IMR-90 (cell line): ENCODE measurements around the gene WDTC1. TPM values are rescaled to one million over a fixed set of nuclear protein-coding genes. Genes with fewer than 3 reads are reported as not detected.

ENCODE experiments used
- ATAC-seq: fragments of 200-7000 bp; cut with Tn5 transposase; 2 replicates; pipeline ENCODE4 v1.9.1; 2020; ENCODE audit warnings: low read depth, mild to moderate bottlenecking, moderate library complexity
- BruUV-seq: library from RNA; stranded (reverse); fragments of 400-500 nt; replicated peaks from 2 replicates; lab custom pipeline; 2021; lab: Mats Ljungman, UMichigan
- CTCF ChIA-PET: fragments of 300-600 bp; formaldehyde crosslinking; extraction: SDS; loops from one replicate; lab custom pipeline; 2021; ENCODE audit warnings: antibody characterized with exemption; lab: Yijun Ruan, JAX
- POLR2A ChIA-PET: fragments of 300-600 bp; sonication (Branson Sonifier 250); formaldehyde crosslinking; loops from one replicate; lab custom pipeline; 2022; ENCODE audit warnings: antibody characterized with exemption; ENCODE audit not compliant: unreplicated experiment; lab: Charles Lee
- DNase-seq: peaks from one replicate; pipeline ENCODE4 v3.0.0; 2013
- H2AFZ ChIP-seq: replicated peaks from 2 replicates; pipeline ENCODE3; 2013; ENCODE audit warnings: low read length, mild to moderate bottlenecking; ENCODE audit not compliant: poor library complexity
- H2AK5ac ChIP-seq: 2 replicates; pipeline ENCODE4 v1.6.1; 2013; ENCODE audit warnings: low read depth, low read length, inconsistent platforms
- H2AK9ac ChIP-seq: replicated peaks from 2 replicates; pipeline ENCODE3; 2013; ENCODE audit warnings: mild to moderate bottlenecking, low read depth, low read length, moderate library complexity; ENCODE audit not compliant: poor library complexity
- H2BK120ac ChIP-seq: 2 replicates; pipeline ENCODE4 v1.6.1; 2013; ENCODE audit warnings: low read depth, low read length, inconsistent platforms
- H2BK15ac ChIP-seq: 3 replicates; pipeline ENCODE4 v1.6.1; 2013; ENCODE audit warnings: low read depth, low read length, inconsistent platforms
- H2BK20ac ChIP-seq: 2 replicates; pipeline ENCODE4 v1.6.1; 2013; ENCODE audit warnings: low read depth, mild to moderate bottlenecking, inconsistent platforms, low read length, moderate library complexity
- H2BK5ac ChIP-seq: 2 replicates; pipeline ENCODE4 v1.6.1; 2013; ENCODE audit warnings: mild to moderate bottlenecking, low read depth, low read length, inconsistent platforms; ENCODE audit not compliant: poor library complexity, severe bottlenecking
- H3K14ac ChIP-seq: replicated peaks from 2 replicates; pipeline ENCODE4 v1.6.1; 2013; ENCODE audit warnings: low read depth, low read length, inconsistent platforms
- H3K18ac ChIP-seq: 2 replicates; pipeline ENCODE4 v1.6.1; 2013; ENCODE audit warnings: low read depth, low read length, control low read depth
- H3K23ac ChIP-seq: 2 replicates; pipeline ENCODE4 v1.6.1; 2013; ENCODE audit warnings: low read depth, low read length, inconsistent platforms
- H3K27ac ChIP-seq: 2 replicates; pipeline ENCODE4 v1.5.1; 2013; ENCODE audit warnings: mild to moderate bottlenecking, control low read depth, low read length; ENCODE audit not compliant: insufficient read depth
- H3K27me3 ChIP-seq: 2 replicates; pipeline ENCODE4 v1.6.1; 2013; ENCODE audit warnings: low read length; ENCODE audit not compliant: control insufficient read depth, insufficient read depth
- H3K36me3 ChIP-seq: 2 replicates; pipeline ENCODE4 v1.6.1; 2013; ENCODE audit warnings: low read length, mixed read lengths; ENCODE audit not compliant: control insufficient read depth, insufficient read depth
- H3K4ac ChIP-seq: 2 replicates; pipeline ENCODE4 v1.6.1; 2013; ENCODE audit warnings: low read depth, low read length, inconsistent platforms
- H3K4me1 ChIP-seq: 2 replicates; pipeline ENCODE4 v1.6.1; 2013; ENCODE audit warnings: low read length, mixed read lengths; ENCODE audit not compliant: control insufficient read depth, insufficient read depth
- H3K4me2 ChIP-seq: 2 replicates; pipeline ENCODE4 v1.6.1; 2013; ENCODE audit warnings: low read depth, mild to moderate bottlenecking, control low read depth, low read length, moderate library complexity
- H3K4me3 ChIP-seq: 2 replicates; pipeline ENCODE4 v1.5.1; 2013; ENCODE audit warnings: low read depth, mild to moderate bottlenecking, control low read depth, low read length, moderate library complexity; ENCODE audit not compliant: insufficient read depth
- H3K56ac ChIP-seq: 2 replicates; pipeline ENCODE4 v1.6.1; 2013; ENCODE audit warnings: low read length, inconsistent platforms; ENCODE audit not compliant: insufficient read depth; ENCODE audit errors: extremely low read depth
- H3K79me1 ChIP-seq, 2 experiments: 2 replicates each; pipeline ENCODE4 v1.6.1; 2013; ENCODE audit warnings: low read length in 2 of 2, inconsistent platforms in 1 of 2, low read depth in 1 of 2
- H3K9ac ChIP-seq: 2 replicates; pipeline ENCODE4 v1.6.1; 2013; ENCODE audit warnings: low read depth, low read length, control low read depth
- H3K9me1 ChIP-seq: 2 replicates; pipeline ENCODE4 v1.6.1; 2013; ENCODE audit warnings: low read length, inconsistent platforms; ENCODE audit not compliant: insufficient read depth
- H3K9me3 ChIP-seq: 2 replicates; pipeline ENCODE4 v1.6.1; 2013; ENCODE audit warnings: low read length; ENCODE audit not compliant: control insufficient read depth, insufficient read depth
- H4K20me1 ChIP-seq: 2 replicates; pipeline ENCODE4 v1.6.1; 2013; ENCODE audit warnings: low read length, inconsistent platforms; ENCODE audit not compliant: insufficient read depth
- H4K5ac ChIP-seq: 2 replicates; pipeline ENCODE4 v1.6.1; 2013; ENCODE audit warnings: mild to moderate bottlenecking, low read depth, low read length, control low read depth
- H4K8ac ChIP-seq, 2 experiments: 2 replicates each; pipeline ENCODE4 v1.6.1; 2013; ENCODE audit warnings: low read depth in 2 of 2, low read length in 2 of 2, control low read depth in 1 of 2, inconsistent platforms in 1 of 2
- H4K91ac ChIP-seq: 2 replicates; pipeline ENCODE4 v1.6.1; 2013; ENCODE audit warnings: low read depth, low read length, inconsistent platforms; ENCODE audit not compliant: insufficient read depth
- FOS ChIP-seq: fragments of 150-350 bp; IDR thresholded peaks from 2 replicates; pipeline ENCODE4 v1.6.1; 2016; ENCODE audit warnings: low read depth, low read length
- MAZ ChIP-seq: IDR thresholded peaks from 2 replicates; pipeline ENCODE4 v1.6.1; 2012; ENCODE audit warnings: low read depth, mild to moderate bottlenecking, low read length, improper control_type of control experiment, moderate library complexity, borderline replicate concordance
- POLR2A ChIP-seq: IDR thresholded peaks from 2 replicates; pipeline ENCODE4 v1.6.1; 2012; ENCODE audit warnings: mild to moderate bottlenecking, low read depth, low read length
- RCOR1 ChIP-seq: IDR thresholded peaks from 2 replicates; pipeline ENCODE4 v1.6.1; 2012; ENCODE audit warnings: mild to moderate bottlenecking, low read length, improper control_type of control experiment; ENCODE audit not compliant: insufficient replicate concordance
- WGBS, 2 experiments: methylation state at CpG; one replicate each; pipeline versions ENCODE4 v1.1.5 to v1.1.7; 2013; ENCODE audit warnings: missing lambda C conversion rate in 2 of 2; ENCODE audit not compliant: insufficient read length in 1 of 2; ENCODE audit errors: extremely low coverage in 2 of 2; 5-methylcytosine and 5-hydroxymethylcytosine counted together
- dilution Hi-C: fragments of 300-500 bp; cut with HindIII; formaldehyde crosslinking; loops from one replicate; pipeline ENCODE4 v1.14.3; 2018; ENCODE audit warnings: low sequenced_read_pairs; ENCODE audit not compliant: unreplicated experiment
- in situ Hi-C: fragments of 300-500 bp; cut with MboI; formaldehyde crosslinking; loops from 3 replicates; pipeline ENCODE4 v1.14.3; 2019; ENCODE audit warnings: low sequenced_read_pairs, inconsistent platforms, mixed read lengths
- intact Hi-C: fragments of 100-400 bp; cut with micrococcal nuclease; formaldehyde crosslinking; loops from 2 replicates; pipeline ENCODE4 v1.10.0; 2022
- polyA plus RNA-seq, 3 experiments: library from polyadenylated mRNA; depleted of rRNA; stranded (reverse); fragments of >200 nt; gene quantifications; 2 replicates each; pipeline ENCODE4 v1.2.3, GENCODE V29; 2012; ENCODE audit warnings: low replicate concordance in 1 of 3
- total RNA-seq: library from RNA; depleted of rRNA; stranded (reverse); fragments of >200 nt; gene quantifications from 2 replicates; pipeline ENCODE4 v1.2.3, GENCODE V29; 2012

Gene WDTC1
- total and polyA plus RNA-seq, 2 of the 4 experiments (the other 2 are of a cell fraction): 9.9 to 15.2 TPM

- H3K56ac ChIP-seq: no peak overlapping the region
Observed at GRCh38 chr1:27356619-27357280, 122.3 kb downstream of the WDTC1 start.

More at GRCh38 chr1:27356619-27357280, 122.3 kb downstream of the WDTC1 start:
- H2BK15ac ChIP-seq: no peak overlapping the region
- no peak overlapping the region for H4K5ac ChIP-seq
- peaks cover 35% of the 10 kb centered on the region for H3K36me3 ChIP-seq
- no peak overlapping the region for H2BK5ac ChIP-seq
- no peak overlapping the region for H2AK5ac ChIP-seq
- no peak overlapping the region for H2BK20ac ChIP-seq
- dilution Hi-C loops (no loop called here), intact Hi-C loops (loop anchor here (1.0 kb wide), 1 partner anchor 39 kb away; no protein-coding TSS in a partner anchor), in situ Hi-C loops (no loop called here)
- no peaks in the 10 kb centered on the region for H3K9me3 ChIP-seq
- no TSS peak for BruUV-seq
- H3K14ac ChIP-seq: no peak overlapping the region
- POLR2A ChIA-PET: no interaction called here
- no peaks in the 10 kb centered on the region for H3K27me3 ChIP-seq
- DNase-seq: no peak
- H3K9ac ChIP-seq: no peak overlapping the region
- H3K23ac ChIP-seq: no peak overlapping the region
- H3K27ac ChIP-seq: no peak overlapping the region
- no peak for ATAC-seq
- H2AK9ac ChIP-seq: no peak overlapping the region
- no peak overlapping the region for H2BK120ac ChIP-seq
- 82% methylated on average over 22 of the region's 37 CpGs; no CpG with 5 or more reads in 1 of the 2 experiments for WGBS, 2 experiments
- H3K18ac ChIP-seq: no peak overlapping the region
- H2AFZ ChIP-seq: no peak overlapping the region
- no peaks in the 10 kb centered on the region for H4K20me1 ChIP-seq
- no peaks in the 10 kb centered on the region for H3K79me1 ChIP-seq
- no peak overlapping the region for H4K8ac ChIP-seq
- H3K4me3 ChIP-seq: no peak overlapping the region
- no peak overlapping the region for H4K91ac ChIP-seq
- no peak overlapping the region for H3K4ac ChIP-seq
- H3K4me1 ChIP-seq: no peaks in the 10 kb centered on the region
- TF ChIP-seq FOS: no peak
- TF ChIP-seq MAZ: no peak
- no peak for TF ChIP-seq POLR2A
- no peak for TF ChIP-seq RCOR1
- H3K9me1 ChIP-seq: no peaks in the 10 kb centered on the region
- no peak overlapping the region for H3K4me2 ChIP-seq
- CTCF ChIA-PET: interaction anchor here (0.5 to 1.6 kb wide), 3 partner anchors 31 to 769 kb away, joined by 3 to 6 read pairs (median 3); no protein-coding TSS in a partner anchor
